HG03442 (cell line): ENCODE data around the gene DSTYK.
"Not testable (repeated sequence)": the region's sequence is repeated elsewhere in the genome, so short reads cannot be mapped to it uniquely, and the experiment has no call there.

Source experiments
- ATAC-seq: cut with Tn5 transposase; IDR thresholded peaks from one replicate; pipeline ENCODE4 v1.9.1; 2021; ENCODE audit warnings: mild to moderate bottlenecking, moderate library complexity; ENCODE audit not compliant: unreplicated experiment

The DSTYK gene

GRCh38 chr1:205240569-205240968 lies 29.1 kb upstream of the DSTYK start:
- ATAC-seq, result no peak

GRCh38 chr1:205240118-205240517 lies 28.6 kb upstream of the DSTYK start:
- no peak for ATAC-seq

- ATAC-seq, result no peak
These were observed 27.6 kb upstream of the DSTYK start for GRCh38 chr1:205239078-205239477.

- ATAC-seq, result no peak
These were observed 26.3 kb upstream of the DSTYK start for GRCh38 chr1:205237526-205238484.

GRCh38 chr1:205236951-205237475 lies 25.5 kb upstream of the DSTYK start:
- ATAC-seq, result no peak

GRCh38 chr1:205236526-205236925 lies 25.0 kb upstream of the DSTYK start:
- ATAC-seq, result no peak

- no peak for ATAC-seq
These were observed 24.4 kb upstream of the DSTYK start for GRCh38 chr1:205235951-205236350.

- ATAC-seq, result not testable (repeated sequence)
These were observed 22.5 kb upstream of the DSTYK start for GRCh38 chr1:205233986-205234385.

- no peak for ATAC-seq
These were observed 21.5 kb upstream of the DSTYK start for GRCh38 chr1:205232945-205233397.

GRCh38 chr1:205232127-205232820 lies 20.8 kb upstream of the DSTYK start:
- ATAC-seq, result no peak

GRCh38 chr1:205230982-205231381 lies 19.5 kb upstream of the DSTYK start:
- no peak for ATAC-seq

GRCh38 chr1:205229916-205230700 lies 18.6 kb upstream of the DSTYK start:
- ATAC-seq, result no peak

- ATAC-seq, result no peak
These were observed 17.9 kb upstream of the DSTYK start for GRCh38 chr1:205229399-205229871.

- no peak for ATAC-seq
These were observed 16.6 kb upstream of the DSTYK start for GRCh38 chr1:205228093-205228521.

- ATAC-seq, result peak; percentile 85
These were observed 16.1 kb upstream of the DSTYK start, which contains the start of gene TMCC2 for GRCh38 chr1:205227584-205228013. TMCC2 (plus strand) TSS chr1:205227946; CDS start chr1:205228565, 619 bp downstream.

- ATAC-seq, result no peak
These were observed 15.5 kb upstream of the DSTYK start for GRCh38 chr1:205226868-205227583.

GRCh38 chr1:205225901-205226765 lies 14.6 kb upstream of the DSTYK start:
- ATAC-seq, result no peak

GRCh38 chr1:205224736-205225135 lies 13.2 kb upstream of the DSTYK start:
- ATAC-seq, result no peak

- ATAC-seq, result no peak
These were observed 8.9 kb upstream of the DSTYK start for GRCh38 chr1:205220421-205220820.
